Fibroblast of lung (primary cell): Measurements from ENCODE around the gene SAP30BP.

ENCODE experiments used
- EZH2 ChIP-seq: IDR thresholded peaks from 2 replicates; pipeline ENCODE4 v1.5.1; 2012; ENCODE audit warnings: low read length, control low read depth, mild to moderate bottlenecking; ENCODE audit errors: missing control alignments
- TF ChIP-seq, protein P1 (sequence below), 2 donors: IDR thresholded peaks in 1 of 2; conservative IDR thresholded peaks in 1 of 2; 1 replicate in 1 of 2; 2 replicates in 1 of 2; pipeline ENCODE4 v1.5.1; 2011 to 2012; ENCODE audit warnings: low read length in 2 of 2, control low read depth in 1 of 2, inconsistent platforms in 1 of 2, low read depth in 1 of 2, mild to moderate bottlenecking in 1 of 2

DNA sequence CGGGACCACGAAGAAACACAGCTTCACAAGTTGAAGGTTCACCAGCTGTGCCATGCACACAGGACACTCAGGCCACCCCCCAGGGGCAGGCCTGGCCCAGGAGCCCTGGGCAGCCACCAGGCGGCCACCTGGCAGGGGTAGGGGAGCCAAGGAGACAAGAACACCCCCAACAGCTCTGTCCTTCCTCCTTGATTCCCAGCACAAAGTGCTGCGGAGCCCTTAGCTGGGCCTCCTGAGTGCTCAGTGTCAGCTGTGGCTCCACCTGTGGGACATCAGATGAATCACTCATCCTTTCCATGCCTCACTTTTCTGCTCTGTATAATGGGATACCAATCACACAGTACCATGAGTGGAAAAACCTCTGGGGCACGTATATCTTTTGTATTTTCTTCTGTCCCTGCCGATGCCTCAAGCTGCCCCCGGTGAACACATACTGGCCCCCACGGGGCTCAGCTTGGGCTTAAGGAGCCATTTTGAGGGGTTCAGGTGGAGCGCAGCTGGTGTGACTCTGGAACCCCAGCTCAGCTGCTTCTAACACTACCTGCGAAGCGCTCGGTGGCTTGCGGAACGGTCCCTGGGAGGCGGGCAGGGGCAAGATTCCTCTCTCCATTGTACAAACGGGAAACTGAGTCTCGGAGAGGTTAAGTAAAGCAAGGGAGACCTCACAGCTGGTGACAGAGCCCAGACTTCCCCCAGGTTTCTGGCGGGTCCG is 85.8 kb downstream of the SAP30BP start:
- TF ChIP-seq, protein P1, sequence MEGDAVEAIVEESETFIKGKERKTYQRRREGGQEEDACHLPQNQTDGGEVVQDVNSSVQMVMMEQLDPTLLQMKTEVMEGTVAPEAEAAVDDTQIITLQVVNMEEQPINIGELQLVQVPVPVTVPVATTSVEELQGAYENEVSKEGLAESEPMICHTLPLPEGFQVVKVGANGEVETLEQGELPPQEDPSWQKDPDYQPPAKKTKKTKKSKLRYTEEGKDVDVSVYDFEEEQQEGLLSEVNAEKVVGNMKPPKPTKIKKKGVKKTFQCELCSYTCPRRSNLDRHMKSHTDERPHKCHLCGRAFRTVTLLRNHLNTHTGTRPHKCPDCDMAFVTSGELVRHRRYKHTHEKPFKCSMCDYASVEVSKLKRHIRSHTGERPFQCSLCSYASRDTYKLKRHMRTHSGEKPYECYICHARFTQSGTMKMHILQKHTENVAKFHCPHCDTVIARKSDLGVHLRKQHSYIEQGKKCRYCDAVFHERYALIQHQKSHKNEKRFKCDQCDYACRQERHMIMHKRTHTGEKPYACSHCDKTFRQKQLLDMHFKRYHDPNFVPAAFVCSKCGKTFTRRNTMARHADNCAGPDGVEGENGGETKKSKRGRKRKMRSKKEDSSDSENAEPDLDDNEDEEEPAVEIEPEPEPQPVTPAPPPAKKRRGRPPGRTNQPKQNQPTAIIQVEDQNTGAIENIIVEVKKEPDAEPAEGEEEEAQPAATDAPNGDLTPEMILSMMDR (conservative IDR thresholded peaks at IDR 0.05 in 1 of 2, IDR thresholded peaks at IDR 0.05 in 1 of 2; ENCODE audit: low read depth in 1 of 2, low read length in 2 of 2): no peak
- TF ChIP-seq EZH2: no peak
